ENCODE measurements around the gene HK2.

HK2 gene

DNA sequence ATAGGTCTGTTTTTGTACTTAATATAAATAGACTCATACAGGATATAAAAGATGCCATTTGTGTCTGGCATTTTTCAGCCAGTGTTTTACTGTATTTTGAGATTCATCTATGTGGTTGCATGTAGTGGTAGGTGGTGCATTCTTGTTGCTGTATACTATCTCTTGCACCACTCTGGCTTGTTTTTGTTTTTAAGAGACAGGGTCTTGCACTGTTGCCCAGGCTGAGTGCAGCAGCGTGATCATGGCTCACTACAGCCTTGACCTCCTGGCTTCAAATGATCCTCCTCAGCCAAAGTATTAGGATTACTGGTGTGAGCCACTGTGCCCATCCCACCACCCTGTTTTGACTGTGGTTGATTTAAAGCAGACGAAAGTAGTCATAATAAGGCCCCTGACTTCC is 12.6 kb downstream of the HK2 start:
- peak overlapping the region in 1 of 2 experiments; percentile 43 for H3K4me3 ChIP-seq (ENCODE audit: insufficient read depth in 1 of 2, low read depth in 1 of 2, low read length in 2 of 2)
- WGBS, result 99% methylated on average over 2 of the region's 2 CpGs

DNA sequence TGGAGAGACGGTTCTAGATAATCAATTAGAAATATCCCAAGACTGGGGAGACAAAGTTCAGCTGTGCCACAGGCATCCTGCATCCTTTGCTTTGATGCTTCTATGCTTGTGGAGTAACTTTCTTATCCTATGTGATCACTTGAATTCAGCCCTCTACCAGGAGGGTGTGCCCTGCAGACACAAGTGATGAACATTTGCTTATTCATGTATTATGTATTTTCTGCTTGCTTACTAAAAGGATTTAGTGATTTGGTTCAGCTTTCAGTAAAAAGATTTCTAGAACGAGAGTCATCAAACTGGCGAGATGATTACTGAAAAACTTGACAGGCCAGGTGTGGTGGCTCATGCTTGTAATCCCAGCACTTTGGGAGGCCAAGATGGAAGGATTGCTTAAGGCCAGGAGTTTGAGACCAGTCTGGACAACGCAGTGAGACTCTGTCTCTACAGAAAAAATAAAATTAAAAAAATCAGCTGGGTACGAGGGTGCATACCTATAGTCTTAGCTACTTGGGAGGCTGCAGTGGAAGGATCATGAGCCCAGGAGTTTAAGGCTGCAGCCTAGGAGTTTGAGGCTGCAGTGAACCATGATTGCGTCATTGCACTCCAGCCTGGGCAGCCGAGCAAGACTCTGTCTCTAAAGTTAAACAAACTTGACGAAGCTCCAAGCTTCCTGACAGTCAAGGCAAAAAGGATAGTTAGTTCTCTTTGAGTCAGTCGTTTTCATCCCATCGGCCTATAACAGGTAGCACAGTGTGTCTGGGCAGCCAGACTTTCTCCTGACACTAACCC is 13.3 kb downstream of the HK2 start:
- Histone ChIP-seq H3K4me3 (ENCODE audit: insufficient read depth in 1 of 2, low read depth in 1 of 2, low read length in 2 of 2) (no peak overlapping the region), H3K14ac (ENCODE audit: low read length in 2 of 2) (no peak overlapping the region), H3K79me1 (replicated peaks; ENCODE audit: low read length, poor library complexity, severe bottlenecking) (peaks cover 2% of the 10 kb centered on the region), H3K9me3 (ENCODE audit: control insufficient read depth, low read length) (no peaks in the 10 kb centered on the region), H2BK120ac (ENCODE audit: low read depth, low read length) (no peak overlapping the region), H4K8ac (ENCODE audit: low read length) (no peak overlapping the region), H2AFZ (ENCODE audit: low read depth, low read length) (no peak overlapping the region), H2BK15ac (ENCODE audit: low read depth, poor library complexity, severe bottlenecking) (no peak overlapping the region), H2AK5ac (ENCODE audit: low read length, severe bottlenecking) (no peak overlapping the region), H2BK12ac (ENCODE audit: low read length in 2 of 2) (peak overlapping the region in 1 of 2 experiments; percentile 69), H3K4me1 (ENCODE audit: control insufficient read depth, insufficient read depth, low read depth, low read length) (peaks cover 22% of the 10 kb centered on the region), H3K36me3 (ENCODE audit: control insufficient read depth in 1 of 2, insufficient read depth in 2 of 2, low read depth in 1 of 2, low read length in 2 of 2) (peaks cover 0 to 13% of the 10 kb centered on the region in 2 experiments), H3K4ac (ENCODE audit: low read depth in 1 of 2, low read length in 2 of 2) (no peak overlapping the region), H3K9ac (ENCODE audit: low read length) (peak overlapping the region; percentile 84), H4K91ac (ENCODE audit: low read length) (no peak overlapping the region), H3K27me3 (ENCODE audit: control insufficient read depth in 1 of 2, insufficient read depth in 1 of 2, low read length in 2 of 2) (no peaks in the 10 kb centered on the region), H3K27ac (ENCODE audit: low read length, poor library complexity, severe bottlenecking) (no peak overlapping the region), H2BK5ac (ENCODE audit: low read depth, low read length, poor library complexity, severe bottlenecking) (no peak overlapping the region), H3K23ac (ENCODE audit: low read length in 2 of 2) (no peak overlapping the region), H3K18ac (ENCODE audit: low read depth in 1 of 2, low read length in 2 of 2) (peak overlapping the region in 1 of 2 experiments; percentile 13), H3K4me2 (ENCODE audit: low read length, poor library complexity, severe bottlenecking) (no peak overlapping the region)
- no peak for DNase-seq
- WGBS, result 85% methylated on average over 10 of the region's 10 CpGs

More for the DNA sequence above, 12.6 kb downstream of the HK2 start:
- H4K91ac ChIP-seq (ENCODE audit: low read length), result no peak overlapping the region
- H3K18ac ChIP-seq (ENCODE audit: low read depth in 1 of 2, low read length in 2 of 2), result no peak overlapping the region
- H2AFZ ChIP-seq (ENCODE audit: low read depth, low read length), result no peak overlapping the region
- H2BK120ac ChIP-seq (ENCODE audit: low read depth, low read length), result no peak overlapping the region
- peaks cover 2% of the 10 kb centered on the region for H3K79me1 ChIP-seq (replicated peaks; ENCODE audit: low read length, poor library complexity, severe bottlenecking)
- peaks cover 22% of the 10 kb centered on the region for H3K4me1 ChIP-seq (ENCODE audit: control insufficient read depth, insufficient read depth, low read depth, low read length)
- H3K4me2 ChIP-seq (ENCODE audit: low read length, poor library complexity, severe bottlenecking), result no peak overlapping the region
- H3K9ac ChIP-seq (ENCODE audit: low read length), result peak overlapping the region; percentile 84
- H2AK5ac ChIP-seq (ENCODE audit: low read length, severe bottlenecking), result no peak overlapping the region
- peaks cover 0 to 10% of the 10 kb centered on the region in 2 experiments for H3K36me3 ChIP-seq (ENCODE audit: control insufficient read depth in 1 of 2, insufficient read depth in 2 of 2, low read depth in 1 of 2, low read length in 2 of 2)
- H3K23ac ChIP-seq (ENCODE audit: low read length in 2 of 2), result no peak overlapping the region
- H3K4ac ChIP-seq (ENCODE audit: low read depth in 1 of 2, low read length in 2 of 2), result no peak overlapping the region
- no peaks in the 10 kb centered on the region for H3K9me3 ChIP-seq (ENCODE audit: control insufficient read depth, low read length)
- DNase-seq, result no peak
- no peaks in the 10 kb centered on the region for H3K27me3 ChIP-seq (ENCODE audit: control insufficient read depth in 1 of 2, insufficient read depth in 1 of 2, low read length in 2 of 2)
- H2BK5ac ChIP-seq (ENCODE audit: low read depth, low read length, poor library complexity, severe bottlenecking), result no peak overlapping the region
- no peak overlapping the region for H4K8ac ChIP-seq (ENCODE audit: low read length)
- H3K14ac ChIP-seq (ENCODE audit: low read length in 2 of 2), result no peak overlapping the region
- no peak overlapping the region for H2BK15ac ChIP-seq (ENCODE audit: low read depth, poor library complexity, severe bottlenecking)
- no peak overlapping the region for H3K27ac ChIP-seq (ENCODE audit: low read length, poor library complexity, severe bottlenecking)
- peak overlapping the region in 1 of 2 experiments; percentile 81 for H2BK12ac ChIP-seq (ENCODE audit: low read length in 2 of 2)

DNA sequence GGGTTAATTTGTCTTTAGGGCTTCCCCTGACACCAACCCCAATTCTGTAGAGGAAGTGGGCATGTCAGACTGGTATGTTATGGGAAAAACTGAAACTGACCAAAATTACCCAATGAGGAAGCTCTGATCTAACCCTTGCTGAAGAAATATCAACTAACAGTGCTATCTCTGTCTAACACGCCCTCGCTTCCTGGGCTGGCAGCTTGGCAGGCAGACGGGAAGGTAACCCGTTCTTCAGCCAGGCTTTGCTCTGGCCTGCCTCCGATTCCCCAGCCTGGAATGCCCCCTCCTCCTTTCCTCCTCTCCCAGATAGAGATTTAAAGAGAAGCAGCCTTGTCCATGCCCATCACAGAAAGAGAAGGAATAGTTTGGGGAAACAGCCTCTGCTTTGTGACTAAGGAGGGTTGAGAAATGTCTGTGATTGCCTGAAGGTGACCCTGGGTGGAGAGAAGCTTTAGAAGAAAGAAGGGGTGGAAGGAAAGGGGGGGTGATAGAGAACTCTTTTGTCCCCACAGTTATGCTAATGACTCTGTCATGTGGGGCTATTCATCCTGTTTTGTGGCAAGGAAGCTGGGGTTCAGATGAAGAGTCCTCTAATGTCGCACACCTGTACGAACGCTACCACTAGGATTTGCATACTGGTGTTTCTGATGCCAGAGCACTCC is 15.4 kb downstream of the HK2 start:
- peak overlapping the region in 1 of 2 experiments; percentile 27 for H3K23ac ChIP-seq (ENCODE audit: low read length in 2 of 2)
- no peak for DNase-seq
- no peak overlapping the region for H3K4me2 ChIP-seq (ENCODE audit: low read length, poor library complexity, severe bottlenecking)
- H3K18ac ChIP-seq (ENCODE audit: low read depth in 1 of 2, low read length in 2 of 2), result peak overlapping the region; percentile 40 to 54
- peak overlapping the region; percentile 9 for H4K91ac ChIP-seq (ENCODE audit: low read length)
- H3K27ac ChIP-seq (ENCODE audit: low read length, poor library complexity, severe bottlenecking), result no peak overlapping the region
- peaks cover 0 to 14% of the 10 kb centered on the region in 2 experiments for H3K36me3 ChIP-seq (ENCODE audit: control insufficient read depth in 1 of 2, insufficient read depth in 2 of 2, low read depth in 1 of 2, low read length in 2 of 2)
- H3K14ac ChIP-seq (ENCODE audit: low read length in 2 of 2), result peak overlapping the region in 1 of 2 experiments; percentile 53
- H3K9ac ChIP-seq (ENCODE audit: low read length), result no peak overlapping the region
- H2BK12ac ChIP-seq (ENCODE audit: low read length in 2 of 2), result peak overlapping the region; percentile 30 to 79
- H2BK15ac ChIP-seq (ENCODE audit: low read depth, poor library complexity, severe bottlenecking), result no peak overlapping the region
- H2AFZ ChIP-seq (ENCODE audit: low read depth, low read length), result no peak overlapping the region
- H2BK5ac ChIP-seq (ENCODE audit: low read depth, low read length, poor library complexity, severe bottlenecking), result no peak overlapping the region
- 84% methylated on average over 8 of the region's 8 CpGs for WGBS
- H3K9me3 ChIP-seq (ENCODE audit: control insufficient read depth, low read length), result no peaks in the 10 kb centered on the region
- H4K8ac ChIP-seq (ENCODE audit: low read length), result peak overlapping the region; percentile 33
- H3K4ac ChIP-seq (ENCODE audit: low read depth in 1 of 2, low read length in 2 of 2), result peak overlapping the region in 1 of 2 experiments; percentile 34
- no peak overlapping the region for H3K4me3 ChIP-seq (ENCODE audit: insufficient read depth in 1 of 2, low read depth in 1 of 2, low read length in 2 of 2)
- H3K27me3 ChIP-seq (ENCODE audit: control insufficient read depth in 1 of 2, insufficient read depth in 1 of 2, low read length in 2 of 2), result no peaks in the 10 kb centered on the region
- peaks cover 10% of the 10 kb centered on the region for H3K4me1 ChIP-seq (ENCODE audit: control insufficient read depth, insufficient read depth, low read depth, low read length)
- H3K79me1 ChIP-seq (replicated peaks; ENCODE audit: low read length, poor library complexity, severe bottlenecking), result peaks cover 2% of the 10 kb centered on the region
- no peak overlapping the region for H2AK5ac ChIP-seq (ENCODE audit: low read length, severe bottlenecking)
- no peak overlapping the region for H2BK120ac ChIP-seq (ENCODE audit: low read depth, low read length)

DNA sequence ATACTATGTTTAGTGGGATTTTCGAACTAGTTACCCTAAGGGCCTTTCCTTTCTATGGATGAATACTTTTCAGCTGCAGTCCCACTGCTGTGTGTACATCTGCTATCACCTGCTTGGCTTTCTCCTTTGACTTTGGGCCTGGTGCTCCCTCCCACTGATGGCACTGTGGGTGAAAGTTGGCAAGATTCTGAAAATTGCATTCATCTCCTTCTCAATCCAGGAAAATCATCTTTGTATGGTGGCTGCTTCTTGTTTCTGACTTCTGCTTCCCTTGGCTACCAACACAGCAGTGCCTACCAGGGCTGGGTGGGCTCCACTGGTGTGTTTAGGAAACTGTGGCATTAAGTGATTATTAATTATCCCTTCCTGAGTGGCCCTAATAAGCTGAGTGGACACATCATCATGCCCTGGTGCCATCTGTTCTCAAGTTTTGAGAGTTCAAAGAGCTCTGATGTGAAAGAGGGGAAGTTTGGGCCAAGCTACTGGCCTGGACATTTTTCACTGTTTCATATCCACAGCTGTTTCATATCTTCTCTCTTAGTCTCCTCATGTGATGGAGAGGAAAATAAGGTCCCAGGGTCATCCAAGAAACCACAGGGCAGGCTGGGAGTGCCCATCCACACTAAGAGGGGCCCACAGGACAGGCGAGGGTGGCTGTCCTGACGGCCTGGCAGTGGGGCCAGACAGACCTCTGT is 16.7 kb downstream of the HK2 start:
- WGBS, result 76% methylated on average over 3 of the region's 3 CpGs
- H4K8ac ChIP-seq (ENCODE audit: low read length), result peak overlapping the region; percentile 7
- H2AK5ac ChIP-seq (ENCODE audit: low read length, severe bottlenecking), result no peak overlapping the region
- H2BK5ac ChIP-seq (ENCODE audit: low read depth, low read length, poor library complexity, severe bottlenecking), result no peak overlapping the region
- H2AFZ ChIP-seq (ENCODE audit: low read depth, low read length), result no peak overlapping the region
- peaks cover 2% of the 10 kb centered on the region for H3K4me1 ChIP-seq (ENCODE audit: control insufficient read depth, insufficient read depth, low read depth, low read length)
- peak overlapping the region; percentile 24 to 38 for H3K18ac ChIP-seq (ENCODE audit: low read depth in 1 of 2, low read length in 2 of 2)
- H3K4ac ChIP-seq (ENCODE audit: low read depth in 1 of 2, low read length in 2 of 2), result peak overlapping the region in 1 of 2 experiments; percentile 13
- no peak overlapping the region for H3K23ac ChIP-seq (ENCODE audit: low read length in 2 of 2)
- H3K27me3 ChIP-seq (ENCODE audit: control insufficient read depth in 1 of 2, insufficient read depth in 1 of 2, low read length in 2 of 2), result no peaks in the 10 kb centered on the region
- no peak overlapping the region for H3K14ac ChIP-seq (ENCODE audit: low read length in 2 of 2)
- peak overlapping the region; percentile 38 to 64 for H2BK12ac ChIP-seq (ENCODE audit: low read length in 2 of 2)
- H3K36me3 ChIP-seq (ENCODE audit: control insufficient read depth in 1 of 2, insufficient read depth in 2 of 2, low read depth in 1 of 2, low read length in 2 of 2), result peaks cover 4 to 27% of the 10 kb centered on the region in 2 experiments
- H4K91ac ChIP-seq (ENCODE audit: low read length), result no peak overlapping the region
- no peak overlapping the region for H2BK120ac ChIP-seq (ENCODE audit: low read depth, low read length)
- H3K79me1 ChIP-seq (replicated peaks; ENCODE audit: low read length, poor library complexity, severe bottlenecking), result peaks cover 2% of the 10 kb centered on the region
- no peak for DNase-seq
- no peak overlapping the region for H2BK15ac ChIP-seq (ENCODE audit: low read depth, poor library complexity, severe bottlenecking)
- H3K4me3 ChIP-seq (ENCODE audit: insufficient read depth in 1 of 2, low read depth in 1 of 2, low read length in 2 of 2), result no peak overlapping the region
- H3K9me3 ChIP-seq (ENCODE audit: control insufficient read depth, low read length), result no peaks in the 10 kb centered on the region
- H3K9ac ChIP-seq (ENCODE audit: low read length), result peak overlapping the region; percentile 13
- no peak overlapping the region for H3K4me2 ChIP-seq (ENCODE audit: low read length, poor library complexity, severe bottlenecking)
- H3K27ac ChIP-seq (ENCODE audit: low read length, poor library complexity, severe bottlenecking), result no peak overlapping the region
